ENCODE results near the gene CRACR2B. TPM values are rescaled to one million over a fixed set of nuclear protein-coding genes. Genes with fewer than 3 reads are reported as not detected.

The CRACR2B gene
- total RNA-seq, 6 experiments from 2014 or later = 0.63 to 2.2 (median 1.2) TPM

DNA sequence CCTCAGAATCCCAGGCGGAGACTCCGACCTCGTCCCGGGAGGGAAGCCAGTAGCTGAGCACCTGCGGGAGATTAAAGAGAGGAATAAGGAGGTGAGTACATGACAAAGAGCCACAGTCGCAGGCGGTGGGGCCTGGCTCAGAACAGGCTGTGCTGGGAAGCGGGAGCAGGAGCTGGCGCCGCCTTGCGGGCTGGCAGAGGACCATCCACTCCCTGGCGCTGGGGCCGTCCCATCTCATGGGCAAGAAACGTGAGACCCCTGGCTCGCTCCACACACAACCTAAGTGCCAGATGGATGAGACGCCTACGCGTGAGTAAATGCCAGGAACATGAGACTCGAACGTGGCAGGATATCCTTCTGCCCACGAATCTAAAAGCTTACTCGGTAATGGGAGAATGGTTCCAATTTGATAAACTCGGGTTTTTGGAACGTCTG is 44.1 kb upstream of the CRACR2B start:
- Mint-ChIP-seq H3K4me3 (peak overlapping the region; percentile 12), H3K9me3 (no peaks in the 10 kb centered on the region), H3K27ac (peak overlapping the region; percentile 69), H3K4me1 (ENCODE audit: low read depth) (peaks cover 17% of the 10 kb centered on the region), H3K27me3 (ENCODE audit: insufficient read depth) (no peaks in the 10 kb centered on the region; the same call in 1 of the 2 replicates), H3K36me3 (ENCODE audit: low read depth) (peaks cover 6% of the 10 kb centered on the region)
- TF ChIP-seq, protein P1, sequence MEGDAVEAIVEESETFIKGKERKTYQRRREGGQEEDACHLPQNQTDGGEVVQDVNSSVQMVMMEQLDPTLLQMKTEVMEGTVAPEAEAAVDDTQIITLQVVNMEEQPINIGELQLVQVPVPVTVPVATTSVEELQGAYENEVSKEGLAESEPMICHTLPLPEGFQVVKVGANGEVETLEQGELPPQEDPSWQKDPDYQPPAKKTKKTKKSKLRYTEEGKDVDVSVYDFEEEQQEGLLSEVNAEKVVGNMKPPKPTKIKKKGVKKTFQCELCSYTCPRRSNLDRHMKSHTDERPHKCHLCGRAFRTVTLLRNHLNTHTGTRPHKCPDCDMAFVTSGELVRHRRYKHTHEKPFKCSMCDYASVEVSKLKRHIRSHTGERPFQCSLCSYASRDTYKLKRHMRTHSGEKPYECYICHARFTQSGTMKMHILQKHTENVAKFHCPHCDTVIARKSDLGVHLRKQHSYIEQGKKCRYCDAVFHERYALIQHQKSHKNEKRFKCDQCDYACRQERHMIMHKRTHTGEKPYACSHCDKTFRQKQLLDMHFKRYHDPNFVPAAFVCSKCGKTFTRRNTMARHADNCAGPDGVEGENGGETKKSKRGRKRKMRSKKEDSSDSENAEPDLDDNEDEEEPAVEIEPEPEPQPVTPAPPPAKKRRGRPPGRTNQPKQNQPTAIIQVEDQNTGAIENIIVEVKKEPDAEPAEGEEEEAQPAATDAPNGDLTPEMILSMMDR (IDR thresholded peaks at IDR 0.05) = peak; percentile 78
- DNase-seq = peak; percentile 74

DNA sequence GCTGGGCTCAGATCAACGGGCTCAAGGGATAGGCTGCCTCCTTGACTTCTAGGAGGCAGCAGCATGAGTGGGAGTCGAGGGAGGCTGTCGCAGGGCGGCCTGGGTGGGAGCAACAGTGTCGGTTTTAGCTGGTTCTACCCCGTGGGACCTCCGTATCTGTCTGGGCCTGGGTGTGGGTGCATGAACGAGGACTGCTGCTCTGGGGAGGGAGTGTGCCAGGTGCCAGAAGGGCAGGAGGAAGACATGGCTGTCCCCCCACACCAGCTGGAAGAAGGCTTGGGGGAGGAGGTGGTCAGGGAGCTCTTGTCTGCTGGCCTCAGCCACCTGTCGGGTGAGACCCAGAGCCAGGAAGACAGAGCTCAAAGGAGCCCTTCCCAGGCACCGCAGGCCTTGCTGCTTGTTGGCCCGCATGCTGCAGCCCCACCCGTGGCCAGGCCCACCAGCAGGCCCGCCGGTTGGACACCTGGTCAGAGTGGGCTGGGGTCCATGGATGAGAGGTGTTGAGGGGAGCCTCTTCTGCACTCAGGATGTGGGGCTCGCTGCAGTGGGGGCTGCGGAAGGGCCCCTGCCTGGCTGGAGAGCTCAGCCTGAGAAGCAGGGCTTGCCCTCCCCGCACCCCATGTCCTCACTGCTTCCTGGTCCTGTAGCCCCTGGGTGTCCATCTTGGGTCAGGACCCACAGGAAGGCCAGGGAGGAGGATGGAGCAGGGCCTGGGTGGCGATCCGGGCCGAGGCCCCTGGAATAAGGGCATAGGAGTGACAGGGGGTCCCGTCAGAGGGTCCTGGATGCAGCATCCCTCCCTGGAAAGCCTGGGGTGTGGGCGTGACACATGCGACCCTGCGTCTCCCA is 41.3 kb upstream of the CRACR2B start:
- Mint-ChIP-seq H3K4me3 (no peak overlapping the region), H3K27me3 (ENCODE audit: insufficient read depth) (no peaks in the 10 kb centered on the region; the same call in 1 of the 2 replicates), H3K27ac (no peak overlapping the region), H3K4me1 (ENCODE audit: low read depth) (peaks cover 17% of the 10 kb centered on the region), H3K36me3 (ENCODE audit: low read depth) (peaks cover 6% of the 10 kb centered on the region), H3K9me3 (no peaks in the 10 kb centered on the region)
- TF ChIP-seq, protein P1 (IDR thresholded peaks at IDR 0.05) = no peak
- DNase-seq = no peak

DNA sequence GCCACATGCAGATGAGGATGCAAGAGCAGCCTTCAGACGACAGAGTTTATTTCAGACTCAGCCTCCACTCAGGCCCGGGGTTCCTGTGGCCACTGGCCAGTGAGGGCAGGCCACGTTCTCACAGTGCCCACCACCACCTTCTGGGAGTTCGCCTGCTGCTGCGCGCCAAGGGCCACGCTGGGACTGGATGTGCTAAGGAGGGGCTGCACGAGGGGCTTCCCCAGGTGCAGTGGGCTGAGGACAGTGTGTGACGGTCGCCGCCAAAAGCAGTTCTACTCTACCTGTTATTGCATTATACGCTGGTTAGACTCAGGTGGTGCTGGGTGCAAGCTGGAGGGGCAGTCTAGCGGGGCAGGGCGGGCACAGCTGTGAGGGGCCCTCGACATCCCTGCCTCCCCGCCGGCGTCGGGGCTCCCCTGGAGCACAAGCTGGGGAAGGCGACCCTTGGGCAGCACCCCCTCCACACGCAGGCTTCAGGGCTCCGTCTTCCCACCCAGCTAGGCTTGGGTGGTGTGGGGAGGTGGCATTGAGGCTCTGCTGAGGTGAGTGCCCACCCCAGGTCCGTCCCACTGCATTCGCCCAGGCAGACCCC is 40.5 kb upstream of the CRACR2B start:
- Mint-ChIP-seq H3K4me3 (no peak overlapping the region), H3K36me3 (ENCODE audit: low read depth) (peaks cover 6% of the 10 kb centered on the region), H3K9me3 (no peaks in the 10 kb centered on the region), H3K27me3 (ENCODE audit: insufficient read depth) (no peaks in the 10 kb centered on the region; the same call in 1 of the 2 replicates), H3K4me1 (ENCODE audit: low read depth) (peaks cover 17% of the 10 kb centered on the region), H3K27ac (no peak overlapping the region)
- TF ChIP-seq, protein P1 (IDR thresholded peaks at IDR 0.05) = no peak
- no peak for DNase-seq

DNA sequence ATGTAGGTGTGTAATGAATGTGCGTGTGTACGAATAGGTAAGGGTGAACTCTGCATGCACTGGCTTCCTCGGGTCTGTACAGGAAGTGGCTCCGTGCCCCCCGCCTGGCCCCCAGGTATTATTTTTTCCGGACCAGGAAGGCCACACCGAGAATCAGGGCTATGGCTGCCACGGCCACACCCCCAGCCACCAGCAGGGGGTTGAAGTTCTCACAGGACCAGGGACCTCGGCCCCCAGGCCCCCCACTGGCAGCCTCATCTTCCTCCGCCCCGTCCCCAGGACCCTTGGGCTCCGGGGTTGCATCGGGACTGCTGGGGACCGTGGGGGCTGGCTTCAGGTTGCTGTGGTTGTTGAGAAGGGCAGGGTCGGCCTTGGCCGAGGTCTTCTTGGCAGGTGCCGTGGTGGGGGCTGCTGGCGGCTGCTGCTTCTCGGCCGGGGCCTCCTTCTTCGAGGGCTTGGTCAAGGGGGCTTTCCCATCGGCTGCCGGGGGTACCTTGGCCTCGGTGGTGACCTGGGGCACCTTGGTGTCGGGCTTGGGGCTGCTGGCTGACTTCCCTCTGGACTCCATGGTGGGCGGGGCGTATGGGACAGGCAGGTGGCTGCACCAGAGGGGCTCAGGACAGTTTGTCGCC is 39.6 kb upstream of the CRACR2B start:
- DNase-seq = no peak
- Mint-ChIP-seq H3K4me1 (ENCODE audit: low read depth) (peaks cover 15% of the 10 kb centered on the region), H3K27me3 (ENCODE audit: insufficient read depth) (no peaks in the 10 kb centered on the region; the same call in 1 of the 2 replicates), H3K4me3 (no peak overlapping the region), H3K36me3 (ENCODE audit: low read depth) (peaks cover 6% of the 10 kb centered on the region), H3K27ac (no peak overlapping the region), H3K9me3 (no peaks in the 10 kb centered on the region)
- TF ChIP-seq, protein P1 (IDR thresholded peaks at IDR 0.05) = peak; percentile 46

Data from HFFc6 (cell line).